Progenitor cell of endocrine pancreas (in vitro differentiated cells): ENCODE data around the gene FAM209B. TPM values are rescaled to one million over a fixed set of nuclear protein-coding genes. Genes with fewer than 3 reads are reported as not detected.
A peak's percentile ranks its signal among the peaks of the same experiment; 100 is the strongest.
"Not testable (repeated sequence)": the region's sequence is repeated elsewhere in the genome, so short reads cannot be mapped to it uniquely, and the experiment has no call there.

Experiments used
- DNase-seq: peaks from one replicate; pipeline ENCODE4 v3.0.0; 2021; ENCODE audit warnings: low spot score; ENCODE audit not compliant: unreplicated experiment
- H3K27ac Mint-ChIP-seq: 2 replicates; pipeline ENCODE4 v1.8.0; 2021; ENCODE audit warnings: mild to moderate bottlenecking, moderate library complexity, mixed read lengths
- H3K27me3 Mint-ChIP-seq: 2 replicates; pipeline ENCODE4 v1.8.0; 2021; ENCODE audit warnings: mixed read lengths
- H3K36me3 Mint-ChIP-seq: 2 replicates; pipeline ENCODE4 v1.8.0; 2022; ENCODE audit warnings: mixed read lengths; ENCODE audit not compliant: insufficient read depth
- H3K4me1 Mint-ChIP-seq: 2 replicates; pipeline ENCODE4 v1.8.0; 2021; ENCODE audit warnings: low read depth, mixed read lengths
- H3K4me3 Mint-ChIP-seq: 2 replicates; pipeline ENCODE4 v1.8.0; 2021; ENCODE audit warnings: low read depth, mild to moderate bottlenecking, moderate library complexity, mixed read lengths
- H3K9me3 Mint-ChIP-seq: 2 replicates; pipeline ENCODE4 v1.8.0; 2021; ENCODE audit warnings: low read depth, mixed read lengths
- CTCF ChIP-seq: fragments of 200-600 bp; sonication (generic); IDR thresholded peaks from one replicate; pipeline ENCODE4 v1.5.0; 2021; ENCODE audit warnings: antibody characterized with exemption, mild to moderate bottlenecking; ENCODE audit not compliant: unreplicated experiment
- total RNA-seq: library from RNA; stranded (reverse); gene quantifications from 2 replicates; pipeline ENCODE4 v1.2.1, GENCODE V29; 2021

Gene FAM209B
- total RNA-seq, 1 donor from 2014 or later: not detected

- H3K4me1 Mint-ChIP-seq: no peaks in the 10 kb centered on the region
- H3K27ac Mint-ChIP-seq: no peak overlapping the region
- DNase-seq: no peak
- H3K9me3 Mint-ChIP-seq: no peaks in the 10 kb centered on the region
- no peak overlapping the region for H3K4me3 Mint-ChIP-seq
- no peaks in the 10 kb centered on the region for H3K36me3 Mint-ChIP-seq
- no peaks in the 10 kb centered on the region for H3K27me3 Mint-ChIP-seq
- TF ChIP-seq CTCF: no peak
These were observed 25.9 kb downstream of the FAM209B start for GRCh38 chr20:56558968-56559367.

DNA sequence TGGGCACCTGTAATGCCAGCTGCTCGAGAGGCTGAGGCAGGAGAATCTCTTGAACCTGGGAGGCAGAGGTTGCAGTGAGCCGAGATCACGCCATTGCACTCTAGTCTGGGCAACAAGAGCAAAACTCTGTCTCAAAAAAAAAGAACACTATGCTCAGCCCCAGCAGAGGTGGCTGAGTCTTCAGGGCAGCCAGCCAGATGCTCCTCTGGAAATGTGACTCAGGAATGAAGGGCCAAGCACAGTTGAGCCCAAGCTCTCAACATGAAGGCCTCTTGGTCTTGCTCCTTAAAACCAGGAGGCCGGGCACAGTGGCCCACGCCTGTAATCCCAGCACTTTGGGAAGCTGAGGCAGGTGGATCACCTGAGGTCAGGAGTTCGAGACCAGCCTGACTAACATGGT, 31.5 kb downstream of the FAM209B start:
- H3K36me3 Mint-ChIP-seq, H3K4me3 Mint-ChIP-seq, H3K9me3 Mint-ChIP-seq, H3K4me1 Mint-ChIP-seq, H3K27ac Mint-ChIP-seq, DNase-seq, H3K27me3 Mint-ChIP-seq: not testable (repeated sequence)

DNA sequence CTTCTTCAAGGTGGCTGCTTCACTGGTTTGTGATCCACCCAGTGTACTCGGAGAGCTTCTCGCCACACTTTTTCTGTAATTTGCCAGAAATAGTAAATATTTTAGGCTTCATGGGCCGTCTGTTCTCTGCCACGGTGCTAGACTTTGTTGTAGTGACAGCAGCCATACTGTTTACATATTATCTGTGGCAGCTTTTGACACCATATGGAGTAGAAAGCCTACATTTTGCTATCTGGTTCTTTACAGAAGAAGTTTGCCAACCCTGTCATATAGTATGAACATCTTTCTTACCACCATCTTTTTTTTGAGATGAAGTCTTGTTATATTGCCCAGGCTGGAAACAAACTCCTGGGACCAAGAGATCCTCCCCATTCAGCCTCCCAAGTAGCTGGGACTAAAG, 32.5 kb downstream of the FAM209B start:
- DNase-seq: no peak
- no peaks in the 10 kb centered on the region for H3K36me3 Mint-ChIP-seq
- H3K27ac Mint-ChIP-seq: no peak overlapping the region
- no peak for TF ChIP-seq CTCF
- peaks cover 4% of the 10 kb centered on the region for H3K4me1 Mint-ChIP-seq
- H3K9me3 Mint-ChIP-seq: no peaks in the 10 kb centered on the region
- no peak overlapping the region for H3K4me3 Mint-ChIP-seq
- H3K27me3 Mint-ChIP-seq: no peaks in the 10 kb centered on the region

- no peak for TF ChIP-seq CTCF
- DNase-seq: no peak
- Mint-ChIP-seq H3K9me3 (no peaks in the 10 kb centered on the region), H3K4me3 (no peak overlapping the region), H3K4me1 (peaks cover 4% of the 10 kb centered on the region), H3K36me3 (no peaks in the 10 kb centered on the region), H3K27me3 (no peaks in the 10 kb centered on the region), H3K27ac (peak overlapping the region; percentile 52)
These were observed 33.6 kb downstream of the FAM209B start for GRCh38 chr20:56566621-56567020.

GRCh38 chr20:56570832-56571231, 37.8 kb downstream of the FAM209B start:
- no peaks in the 10 kb centered on the region for H3K36me3 Mint-ChIP-seq
- no peak overlapping the region for H3K4me3 Mint-ChIP-seq
- no peak for TF ChIP-seq CTCF

DNA sequence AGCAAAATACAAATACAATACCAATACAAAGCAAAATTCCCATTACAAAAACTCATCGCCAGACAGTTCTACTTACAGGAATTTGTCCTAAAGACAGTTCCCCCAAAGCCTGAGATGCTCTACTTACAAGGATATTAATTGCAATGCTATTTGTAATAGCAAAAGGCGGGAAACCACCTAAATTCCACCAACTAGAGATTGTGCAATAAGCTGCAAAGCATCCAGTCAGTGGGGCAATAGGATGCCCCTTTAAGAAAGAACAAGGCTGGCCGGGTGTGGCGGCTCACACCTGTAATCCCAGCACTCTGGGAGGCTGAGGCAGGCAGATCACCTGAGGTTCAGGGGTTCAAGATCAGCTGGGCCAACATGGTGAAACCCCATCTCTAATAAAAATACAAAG, 39.1 kb downstream of the FAM209B start:
- no peak for TF ChIP-seq CTCF
- Mint-ChIP-seq H3K36me3 (no peaks in the 10 kb centered on the region), H3K4me1 (no peaks in the 10 kb centered on the region), H3K27ac (no peak overlapping the region), H3K9me3 (no peaks in the 10 kb centered on the region), H3K27me3 (peaks cover 9% of the 10 kb centered on the region), H3K4me3 (no peak overlapping the region)
- no peak for DNase-seq

More at GRCh38 chr20:56570832-56571231, 37.8 kb downstream of the FAM209B start:
- H3K4me1 Mint-ChIP-seq: peaks cover 4% of the 10 kb centered on the region
- no peaks in the 10 kb centered on the region for H3K9me3 Mint-ChIP-seq
- peaks cover 9% of the 10 kb centered on the region for H3K27me3 Mint-ChIP-seq
- no peak overlapping the region for H3K27ac Mint-ChIP-seq
- no peak for DNase-seq
